ENCODE results near the gene FAM237B. TPM values are rescaled to one million over a fixed set of nuclear protein-coding genes. Genes with fewer than 3 reads are reported as not detected.

The FAM237B gene
- total RNA-seq, 1 experiment from 2014 or later: not detected

GRCh38 chr7:90313907-90314306 lies 7.2 kb downstream of the FAM237B start:
- no peak overlapping the region for H3K27ac Mint-ChIP-seq
- H3K36me3 Mint-ChIP-seq: no peaks in the 10 kb centered on the region
- no peak overlapping the region for H3K4me3 Mint-ChIP-seq
- DNase-seq (ENCODE audit: low spot score): no peak
- no peak for TF ChIP-seq JAZF1 (CRISPR knock-in tag; IDR thresholded peaks at IDR 0.05)
- TF ChIP-seq PRDM15 (CRISPR knock-in tag; IDR thresholded peaks at IDR 0.05): no peak
- no peak for TF ChIP-seq E2F4 (CRISPR knock-in tag; IDR thresholded peaks at IDR 0.05; ENCODE audit: borderline replicate concordance, low read depth)
- no peak for TF ChIP-seq ZNF232 (CRISPR knock-in tag; IDR thresholded peaks at IDR 0.05)
- TF ChIP-seq ZNF263 (CRISPR knock-in tag; IDR thresholded peaks at IDR 0.05; ENCODE audit: low read depth): no peak
- TF ChIP-seq TEAD1 (CRISPR knock-in tag; IDR thresholded peaks at IDR 0.05): no peak
- no peak for TF ChIP-seq ZNF281 (CRISPR knock-in tag; IDR thresholded peaks at IDR 0.05)
- TF ChIP-seq OVOL2 (CRISPR knock-in tag; IDR thresholded peaks at IDR 0.05; ENCODE audit: borderline replicate concordance): no peak
- no peak for TF ChIP-seq ZNF219 (CRISPR knock-in tag; IDR thresholded peaks at IDR 0.05; ENCODE audit: borderline replicate concordance)
- TF ChIP-seq NR1H2 (CRISPR knock-in tag; IDR thresholded peaks at IDR 0.05): no peak
- no peak for TF ChIP-seq FOXP4 (CRISPR knock-in tag; IDR thresholded peaks at IDR 0.05)
- no peak for TF ChIP-seq TEAD4 (CRISPR knock-in tag; IDR thresholded peaks at IDR 0.05)
- no peak for TF ChIP-seq JUN (CRISPR knock-in tag; IDR thresholded peaks at IDR 0.05)
- TF ChIP-seq TP53 (CRISPR knock-in tag; IDR thresholded peaks at IDR 0.05): no peak
- TF ChIP-seq MLX (CRISPR knock-in tag; IDR thresholded peaks at IDR 0.05): no peak
- TF ChIP-seq ERG (CRISPR knock-in tag; IDR thresholded peaks at IDR 0.05): no peak
- TF ChIP-seq ZNF138 (CRISPR knock-in tag; conservative IDR thresholded peaks at IDR 0.05): no peak
- TF ChIP-seq AR (CRISPR knock-in tag; IDR thresholded peaks at IDR 0.05): no peak
- no peak for TF ChIP-seq MYBL2 (CRISPR knock-in tag; IDR thresholded peaks at IDR 0.05)
- no peaks in the 10 kb centered on the region for H3K4me1 Mint-ChIP-seq
- CTCF ChIA-PET: interaction anchor here (3.1 kb wide), 1 partner anchor 114 kb away, joined by 39 read pairs; no protein-coding TSS in a partner anchor
- no peaks in the 10 kb centered on the region for H3K9me3 Mint-ChIP-seq
- no peak for ATAC-seq
- peaks cover 10% of the 10 kb centered on the region for H3K27me3 Mint-ChIP-seq (ENCODE audit: low read depth)
- POLR2A ChIA-PET: no interaction called here
